Measurements from ENCODE around the gene RHEX. TPM values are rescaled to one million over a fixed set of nuclear protein-coding genes. Genes with fewer than 3 reads are reported as not detected.
"Not testable (repeated sequence)": the region's sequence is repeated elsewhere in the genome, so short reads cannot be mapped to it uniquely, and the experiment has no call there.

RHEX gene
- not detected in 2 replicates for total RNA-seq (2014; rRNA removed; shearing (Covaris generic))

- DNase-seq, result not testable (repeated sequence)
These were observed at the start of gene RHEX for GRCh38 chr1:206052919-206053610. RHEX (plus strand) TSS chr1:206053173; CDS start chr1:206097829, 44,656 bp downstream.

GRCh38 chr1:206003854-206004800 is 48.8 kb upstream of the RHEX start:
- 0 out of 2 replicates have a peak, but pooled peaks cover 4% of the 10 kb centered on the region for H3K27me3 ChIP-seq
- H3K4me3 ChIP-seq, result no peak overlapping the region
- no peaks in the 10 kb centered on the region for H3K4me1 ChIP-seq
- H3K27ac ChIP-seq, result no peak overlapping the region
- H3K36me3 ChIP-seq, result no peaks in the 10 kb centered on the region
- H3K9me3 ChIP-seq (replicated peaks), result no peaks in the 10 kb centered on the region
- no peak for DNase-seq

More at GRCh38 chr1:206052919-206053610, at the start of gene RHEX:
- not testable (repeated sequence) for H3K4me1 ChIP-seq; H3K27me3 ChIP-seq; H3K4me3 ChIP-seq; H3K36me3 ChIP-seq; H3K9me3 ChIP-seq (replicated peaks); H3K27ac ChIP-seq

GRCh38 chr1:206004826-206005225 is 48.1 kb upstream of the RHEX start:
- 0 out of 2 replicates have a peak, but pooled peaks cover 4% of the 10 kb centered on the region for H3K27me3 ChIP-seq
- no peaks in the 10 kb centered on the region for H3K36me3 ChIP-seq
- H3K9me3 ChIP-seq (replicated peaks), result no peaks in the 10 kb centered on the region
- DNase-seq, result no peak
- no peak overlapping the region for H3K4me3 ChIP-seq
- no peak overlapping the region for H3K27ac ChIP-seq
- H3K4me1 ChIP-seq, result no peaks in the 10 kb centered on the region

GRCh38 chr1:206005234-206005633 is 47.7 kb upstream of the RHEX start:
- no peaks in the 10 kb centered on the region for H3K36me3 ChIP-seq

GRCh38 chr1:206005778-206006180 is 47.2 kb upstream of the RHEX start:
- DNase-seq, result no peak
- Histone ChIP-seq H3K4me1 (no peaks in the 10 kb centered on the region), H3K27me3 (0 out of 2 replicates have a peak, but pooled peaks cover 4% of the 10 kb centered on the region), H3K36me3 (no peaks in the 10 kb centered on the region), H3K9me3 (replicated peaks) (no peaks in the 10 kb centered on the region), H3K4me3 (no peak overlapping the region), H3K27ac (no peak overlapping the region)

More at GRCh38 chr1:206005234-206005633, 47.7 kb upstream of the RHEX start:
- Histone ChIP-seq H3K27ac (no peak overlapping the region), H3K4me1 (no peaks in the 10 kb centered on the region), H3K27me3 (0 out of 2 replicates have a peak, but pooled peaks cover 4% of the 10 kb centered on the region), H3K9me3 (replicated peaks) (no peaks in the 10 kb centered on the region), H3K4me3 (no peak overlapping the region)
- DNase-seq, result no peak

- Histone ChIP-seq H3K27me3 (0 out of 2 replicates have a peak, but pooled peaks cover 4% of the 10 kb centered on the region), H3K4me3 (no peak overlapping the region), H3K4me1 (no peaks in the 10 kb centered on the region), H3K36me3 (no peaks in the 10 kb centered on the region), H3K27ac (no peak overlapping the region), H3K9me3 (replicated peaks) (no peaks in the 10 kb centered on the region)
- no peak for DNase-seq
These were observed 46.0 kb upstream of the RHEX start for GRCh38 chr1:206006946-206007345.

- Histone ChIP-seq H3K27ac (no peak overlapping the region), H3K9me3 (replicated peaks) (no peaks in the 10 kb centered on the region), H3K36me3 (no peaks in the 10 kb centered on the region), H3K4me3 (no peak overlapping the region), H3K27me3 (peaks cover 10% of the 10 kb centered on the region; the same call in 1 of the 2 replicates), H3K4me1 (no peaks in the 10 kb centered on the region)
- DNase-seq, result no peak
These were observed 42.9 kb upstream of the RHEX start for GRCh38 chr1:206010060-206010459.

GRCh38 chr1:206011057-206011456 is 41.9 kb upstream of the RHEX start:
- DNase-seq, result no peak
- no peak overlapping the region for H3K4me3 ChIP-seq
- H3K36me3 ChIP-seq, result no peaks in the 10 kb centered on the region
- H3K9me3 ChIP-seq (replicated peaks), result no peaks in the 10 kb centered on the region
- no peaks in the 10 kb centered on the region for H3K4me1 ChIP-seq
- H3K27ac ChIP-seq, result no peak overlapping the region
- H3K27me3 ChIP-seq, result peaks cover 10% of the 10 kb centered on the region; the same call in 1 of the 2 replicates

- Histone ChIP-seq H3K4me1 (no peaks in the 10 kb centered on the region), H3K27ac (no peak overlapping the region), H3K27me3 (peaks cover 10% of the 10 kb centered on the region; the same call in 1 of the 2 replicates), H3K36me3 (no peaks in the 10 kb centered on the region), H3K4me3 (no peak overlapping the region), H3K9me3 (replicated peaks) (no peaks in the 10 kb centered on the region)
- peak; percentile 63 for DNase-seq
These were observed 40.7 kb upstream of the RHEX start for GRCh38 chr1:206012086-206012859.

GRCh38 chr1:206013026-206013795 is 39.8 kb upstream of the RHEX start:
- DNase-seq, result no peak
- no peak overlapping the region for H3K27ac ChIP-seq

GRCh38 chr1:206014601-206015000 is 38.4 kb upstream of the RHEX start:
- Histone ChIP-seq H3K4me3 (no peak overlapping the region), H3K27ac (no peak overlapping the region), H3K27me3 (peaks cover 6% of the 10 kb centered on the region; the same call in 1 of the 2 replicates), H3K36me3 (no peaks in the 10 kb centered on the region), H3K4me1 (no peaks in the 10 kb centered on the region), H3K9me3 (replicated peaks) (no peaks in the 10 kb centered on the region)
- no peak for DNase-seq

More at GRCh38 chr1:206013026-206013795, 39.8 kb upstream of the RHEX start:
- H3K36me3 ChIP-seq, result no peaks in the 10 kb centered on the region
- no peaks in the 10 kb centered on the region for H3K4me1 ChIP-seq
- H3K27me3 ChIP-seq, result peaks cover 9% of the 10 kb centered on the region; the same call in 1 of the 2 replicates
- H3K9me3 ChIP-seq (replicated peaks), result no peaks in the 10 kb centered on the region
- no peak overlapping the region for H3K4me3 ChIP-seq

- no peak overlapping the region for H3K4me3 ChIP-seq
- H3K36me3 ChIP-seq, result no peaks in the 10 kb centered on the region
- no peaks in the 10 kb centered on the region for H3K9me3 ChIP-seq (replicated peaks)
- H3K4me1 ChIP-seq, result no peaks in the 10 kb centered on the region
- no peak overlapping the region for H3K27ac ChIP-seq
- H3K27me3 ChIP-seq, result peaks cover 6% of the 10 kb centered on the region; the same call in 1 of the 2 replicates
- no peak for DNase-seq
These were observed 37.9 kb upstream of the RHEX start for GRCh38 chr1:206015071-206015470.

GRCh38 chr1:206020393-206021007 is 32.5 kb upstream of the RHEX start:
- H3K27ac ChIP-seq, result no peak overlapping the region
- H3K9me3 ChIP-seq (replicated peaks), result no peaks in the 10 kb centered on the region
- peaks cover 8% of the 10 kb centered on the region; the same call in 1 of the 2 replicates for H3K27me3 ChIP-seq
- no peaks in the 10 kb centered on the region for H3K4me1 ChIP-seq
- H3K36me3 ChIP-seq, result no peaks in the 10 kb centered on the region
- no peak overlapping the region for H3K4me3 ChIP-seq
- no peak for DNase-seq

All from SJCRH30 (cell line).